UCSD-AML1 (cell line): Measurements from ENCODE around the gene SCG5.

Source experiments
- DNase-seq: peaks from one replicate; lab custom pipeline; 2025; ENCODE audit not compliant: unreplicated experiment; lab: John Stamatoyannopoulos, UW

The SCG5 gene

GRCh38 chr15:32659340-32660155 lies 18.0 kb downstream of the SCG5 start:
- no peak for DNase-seq

GRCh38 chr15:32663671-32664070 lies 22.2 kb downstream of the SCG5 start:
- no peak for DNase-seq

- no peak for DNase-seq
Measured at GRCh38 chr15:32664796-32665195, 23.3 kb downstream of the SCG5 start.

- no peak for DNase-seq
Measured at GRCh38 chr15:32667321-32667720, 25.8 kb downstream of the SCG5 start.

- no peak for DNase-seq
Measured at GRCh38 chr15:32668942-32669341, 27.4 kb downstream of the SCG5 start.

- DNase-seq, result no peak
Measured at GRCh38 chr15:32669896-32670611, 28.5 kb downstream of the SCG5 start.

GRCh38 chr15:32670623-32671022 lies 29.1 kb downstream of the SCG5 start:
- DNase-seq, result no peak

- DNase-seq, result no peak
Measured at GRCh38 chr15:32671339-32672325, 30.1 kb downstream of the SCG5 start.

GRCh38 chr15:32674681-32675080 lies 33.2 kb downstream of the SCG5 start:
- no peak for DNase-seq

- DNase-seq, result no peak
Measured at GRCh38 chr15:32675466-32675865, 34.0 kb downstream of the SCG5 start.

GRCh38 chr15:32676169-32676568 lies 34.7 kb downstream of the SCG5 start:
- DNase-seq, result no peak

- DNase-seq, result no peak
Measured at GRCh38 chr15:32677238-32677750, 35.8 kb downstream of the SCG5 start.

GRCh38 chr15:32679298-32679690 lies 37.8 kb downstream of the SCG5 start:
- DNase-seq, result no peak

- DNase-seq, result no peak
Measured at GRCh38 chr15:32682569-32682968, 41.1 kb downstream of the SCG5 start.

GRCh38 chr15:32682977-32683630 lies 41.6 kb downstream of the SCG5 start:
- DNase-seq, result no peak

GRCh38 chr15:32683906-32684584 lies 42.5 kb downstream of the SCG5 start:
- peak; percentile 25 for DNase-seq

- no peak for DNase-seq
Measured at GRCh38 chr15:32685576-32685975, 44.1 kb downstream of the SCG5 start.

- DNase-seq, result no peak
Measured at GRCh38 chr15:32687556-32687955, 46.0 kb downstream of the SCG5 start.

- DNase-seq, result no peak
Measured at GRCh38 chr15:32688151-32688639, 46.7 kb downstream of the SCG5 start.
